WTC11 (cell line): Measurements from ENCODE around the gene TSPAN32. TPM values are rescaled to one million over a fixed set of nuclear protein-coding genes. Genes with fewer than 3 reads are reported as not detected.

Source experiments
- FOXJ3 ChIP-seq: sonication (generic); formaldehyde crosslinking; IDR thresholded peaks from 2 replicates; pipeline ENCODE4 v1.9.0; 2021; ENCODE audit warnings: missing genetic modification reagents, mild to moderate bottlenecking, borderline replicate concordance
- GTF2I ChIP-seq: fragments of 250-450 bp; sonication (Bioruptor Pico); conservative IDR thresholded peaks from 2 replicates; pipeline ENCODE4 v1.4.0; 2021; ENCODE audit warnings: mild to moderate bottlenecking
- HMGA2 ChIP-seq: fragments of 250-450 bp; sonication (Bioruptor Pico); IDR thresholded peaks from 2 replicates; pipeline ENCODE4 v1.4.0; 2021; ENCODE audit warnings: mild to moderate bottlenecking, moderate library complexity
- JAZF1 ChIP-seq: fragments of 250-450 bp; sonication (Bioruptor Pico); IDR thresholded peaks from 2 replicates; pipeline ENCODE4 v1.9.0; 2021; ENCODE audit warnings: moderate library complexity, mild to moderate bottlenecking, inconsistent platforms
- MXD4 ChIP-seq: fragments of 250-450 bp; sonication (Bioruptor Pico); IDR thresholded peaks from 2 replicates; pipeline ENCODE4 v1.8.0; 2021; ENCODE audit warnings: mild to moderate bottlenecking, moderate library complexity, borderline replicate concordance
- NFE2L1 ChIP-seq: sonication (generic); formaldehyde crosslinking; IDR thresholded peaks from 2 replicates; pipeline ENCODE4 v1.8.1; 2023; ENCODE audit warnings: missing genetic modification reagents
- NR3C1 ChIP-seq: sonication (generic); formaldehyde crosslinking; conservative IDR thresholded peaks from 2 replicates; pipeline ENCODE4 v1.8.1; 2023; ENCODE audit warnings: low read depth, mild to moderate bottlenecking, missing genetic modification reagents
- PRRX2 ChIP-seq: fragments of 250-450 bp; sonication (Bioruptor Pico); IDR thresholded peaks from 2 replicates; pipeline ENCODE4 v1.8.0; 2021; ENCODE audit warnings: mild to moderate bottlenecking
- SMAD4 ChIP-seq: sonication (generic); formaldehyde crosslinking; IDR thresholded peaks from 2 replicates; pipeline ENCODE4 v1.8.0; 2022; ENCODE audit warnings: mild to moderate bottlenecking, missing genetic modification reagents
- TEAD1 ChIP-seq: sonication (generic); formaldehyde crosslinking; IDR thresholded peaks from 2 replicates; pipeline ENCODE4 v1.8.0; 2022; ENCODE audit warnings: mild to moderate bottlenecking, missing genetic modification reagents
- ZNF317 ChIP-seq: sonication (generic); formaldehyde crosslinking; IDR thresholded peaks from 2 replicates; pipeline ENCODE4 v1.8.1; 2023; ENCODE audit warnings: low read depth, mild to moderate bottlenecking, moderate library complexity, missing genetic modification reagents, borderline replicate concordance
- ZNF416 ChIP-seq: fragments of 250-450 bp; sonication (Bioruptor Pico); IDR thresholded peaks from 2 replicates; pipeline ENCODE4 v1.9.0; 2021; ENCODE audit warnings: mild to moderate bottlenecking, inconsistent platforms
- ZNF423 ChIP-seq: fragments of 250-450 bp; sonication (Bioruptor Pico); IDR thresholded peaks from 2 replicates; pipeline ENCODE4 v2.1.2; 2022; ENCODE audit warnings: mild to moderate bottlenecking, moderate library complexity
- total RNA-seq: library from RNA; stranded (reverse); gene quantifications from 3 replicates; pipeline ENCODE4 v1.2.3, GENCODE V29; 2021
- TF ChIP-seq, protein P1 (sequence below): sonication (generic); formaldehyde crosslinking; IDR thresholded peaks from 2 replicates; pipeline ENCODE4 v1.8.0; 2023; ENCODE audit warnings: missing genetic modification reagents, mild to moderate bottlenecking, borderline replicate concordance
- TF ChIP-seq, protein P2 (sequence below): sonication (generic); formaldehyde crosslinking; conservative IDR thresholded peaks from 2 replicates; pipeline ENCODE4 v1.8.1; 2022; ENCODE audit warnings: mild to moderate bottlenecking, missing genetic modification reagents
- TF ChIP-seq, protein P3 (sequence below): sonication (generic); formaldehyde crosslinking; conservative IDR thresholded peaks from 2 replicates; pipeline ENCODE4 v1.8.1; 2023; ENCODE audit warnings: mild to moderate bottlenecking, low read depth, missing genetic modification reagents, moderate library complexity
- TF ChIP-seq, protein P4 (sequence below): fragments of 250-450 bp; sonication (Bioruptor Pico); IDR thresholded peaks from 2 replicates; pipeline ENCODE4 v1.8.0; 2021; ENCODE audit warnings: mild to moderate bottlenecking
- TF ChIP-seq, protein P5 (sequence below): sonication (generic); formaldehyde crosslinking; IDR thresholded peaks from 2 replicates; pipeline ENCODE4 v1.8.1; 2023; ENCODE audit warnings: mild to moderate bottlenecking, missing genetic modification reagents, borderline replicate concordance
- TF ChIP-seq, protein P6 (sequence below): fragments of 250-450 bp; sonication (Bioruptor Pico); IDR thresholded peaks from 2 replicates; pipeline ENCODE4 v1.9.0; 2021; ENCODE audit warnings: mild to moderate bottlenecking
- TF ChIP-seq, protein P7 (sequence below): fragments of 250-450 bp; sonication (Bioruptor Pico); conservative IDR thresholded peaks from 2 replicates; pipeline ENCODE4 v1.9.0; 2021; ENCODE audit warnings: mild to moderate bottlenecking
- TF ChIP-seq, protein P8 (sequence below): sonication (generic); formaldehyde crosslinking; IDR thresholded peaks from 2 replicates; pipeline ENCODE4 v1.8.1; 2023; ENCODE audit warnings: mild to moderate bottlenecking, moderate library complexity, missing genetic modification reagents

TSPAN32 gene
- total RNA-seq, 1 experiment from 2014 or later, result not detected

DNA sequence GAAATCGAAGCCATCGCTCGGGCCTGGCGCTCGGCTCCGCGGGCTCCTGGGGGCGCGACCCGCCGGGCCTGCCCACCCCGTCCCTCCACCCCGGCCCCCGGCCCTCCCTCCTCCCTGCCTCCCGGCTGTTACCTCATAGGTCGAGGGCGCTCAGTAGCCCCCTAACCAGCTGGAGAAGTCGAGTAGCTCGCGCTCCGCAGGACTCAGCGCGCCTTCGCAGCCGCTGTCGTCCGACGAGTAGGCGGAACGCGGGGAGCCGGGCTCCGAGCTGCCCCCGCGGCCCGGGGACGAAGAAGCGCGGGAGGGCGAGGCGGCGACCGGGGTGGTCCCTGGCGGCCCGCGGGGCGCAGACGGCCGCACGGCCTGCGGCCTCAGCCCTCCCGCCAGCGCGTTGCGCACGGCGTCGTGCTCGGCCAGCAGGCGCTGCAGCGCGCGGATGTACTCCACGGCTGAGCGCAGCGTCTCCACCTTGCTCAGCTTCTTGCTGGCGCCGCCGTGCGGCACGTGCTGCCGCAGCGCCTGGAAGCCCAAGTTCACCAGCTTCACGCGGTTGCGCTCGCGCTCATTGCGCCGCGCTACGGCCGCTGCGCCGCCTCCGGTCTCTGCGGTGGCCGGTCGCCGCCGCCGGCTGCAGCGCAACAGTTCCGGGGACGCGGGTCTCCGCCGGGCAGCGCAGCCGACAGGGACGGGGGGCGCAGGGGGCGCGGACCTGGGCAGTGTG is 32.1 kb upstream of the TSPAN32 start (continued):
- TF ChIP-seq, protein P1, sequence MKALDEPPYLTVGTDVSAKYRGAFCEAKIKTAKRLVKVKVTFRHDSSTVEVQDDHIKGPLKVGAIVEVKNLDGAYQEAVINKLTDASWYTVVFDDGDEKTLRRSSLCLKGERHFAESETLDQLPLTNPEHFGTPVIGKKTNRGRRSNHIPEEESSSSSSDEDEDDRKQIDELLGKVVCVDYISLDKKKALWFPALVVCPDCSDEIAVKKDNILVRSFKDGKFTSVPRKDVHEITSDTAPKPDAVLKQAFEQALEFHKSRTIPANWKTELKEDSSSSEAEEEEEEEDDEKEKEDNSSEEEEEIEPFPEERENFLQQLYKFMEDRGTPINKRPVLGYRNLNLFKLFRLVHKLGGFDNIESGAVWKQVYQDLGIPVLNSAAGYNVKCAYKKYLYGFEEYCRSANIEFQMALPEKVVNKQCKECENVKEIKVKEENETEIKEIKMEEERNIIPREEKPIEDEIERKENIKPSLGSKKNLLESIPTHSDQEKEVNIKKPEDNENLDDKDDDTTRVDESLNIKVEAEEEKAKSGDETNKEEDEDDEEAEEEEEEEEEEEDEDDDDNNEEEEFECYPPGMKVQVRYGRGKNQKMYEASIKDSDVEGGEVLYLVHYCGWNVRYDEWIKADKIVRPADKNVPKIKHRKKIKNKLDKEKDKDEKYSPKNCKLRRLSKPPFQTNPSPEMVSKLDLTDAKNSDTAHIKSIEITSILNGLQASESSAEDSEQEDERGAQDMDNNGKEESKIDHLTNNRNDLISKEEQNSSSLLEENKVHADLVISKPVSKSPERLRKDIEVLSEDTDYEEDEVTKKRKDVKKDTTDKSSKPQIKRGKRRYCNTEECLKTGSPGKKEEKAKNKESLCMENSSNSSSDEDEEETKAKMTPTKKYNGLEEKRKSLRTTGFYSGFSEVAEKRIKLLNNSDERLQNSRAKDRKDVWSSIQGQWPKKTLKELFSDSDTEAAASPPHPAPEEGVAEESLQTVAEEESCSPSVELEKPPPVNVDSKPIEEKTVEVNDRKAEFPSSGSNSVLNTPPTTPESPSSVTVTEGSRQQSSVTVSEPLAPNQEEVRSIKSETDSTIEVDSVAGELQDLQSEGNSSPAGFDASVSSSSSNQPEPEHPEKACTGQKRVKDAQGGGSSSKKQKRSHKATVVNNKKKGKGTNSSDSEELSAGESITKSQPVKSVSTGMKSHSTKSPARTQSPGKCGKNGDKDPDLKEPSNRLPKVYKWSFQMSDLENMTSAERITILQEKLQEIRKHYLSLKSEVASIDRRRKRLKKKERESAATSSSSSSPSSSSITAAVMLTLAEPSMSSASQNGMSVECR, result peak; percentile 99
- TF ChIP-seq NFE2L1 (CRISPR knock-in tag) (peak; percentile 99), NR3C1 (0 out of 2 replicates have a peak, but pooled peaks have one; percentile 89), HMGA2 (CRISPR knock-in tag) (no peak), ZNF317 (CRISPR knock-in tag) (peak; percentile 78), ZNF423 (CRISPR knock-in tag) (0 out of 2 replicates have a peak, but pooled peaks have one; percentile 8), GTF2I (no peak), JAZF1 (CRISPR knock-in tag) (no peak), MXD4 (CRISPR knock-in tag) (no peak), TEAD1 (CRISPR knock-in tag) (peak; percentile 100), SMAD4 (CRISPR knock-in tag) (peak; percentile 97), ZNF416 (CRISPR knock-in tag) (no peak), PRRX2 (CRISPR knock-in tag) (no peak), FOXJ3 (CRISPR knock-in tag) (0 out of 2 replicates have a peak, but pooled peaks have one; percentile 63)
- TF ChIP-seq, protein P2, sequence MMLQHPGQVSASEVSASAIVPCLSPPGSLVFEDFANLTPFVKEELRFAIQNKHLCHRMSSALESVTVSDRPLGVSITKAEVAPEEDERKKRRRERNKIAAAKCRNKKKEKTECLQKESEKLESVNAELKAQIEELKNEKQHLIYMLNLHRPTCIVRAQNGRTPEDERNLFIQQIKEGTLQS (CRISPR knock-in tag), result peak; percentile 89
- TF ChIP-seq, protein P3, sequence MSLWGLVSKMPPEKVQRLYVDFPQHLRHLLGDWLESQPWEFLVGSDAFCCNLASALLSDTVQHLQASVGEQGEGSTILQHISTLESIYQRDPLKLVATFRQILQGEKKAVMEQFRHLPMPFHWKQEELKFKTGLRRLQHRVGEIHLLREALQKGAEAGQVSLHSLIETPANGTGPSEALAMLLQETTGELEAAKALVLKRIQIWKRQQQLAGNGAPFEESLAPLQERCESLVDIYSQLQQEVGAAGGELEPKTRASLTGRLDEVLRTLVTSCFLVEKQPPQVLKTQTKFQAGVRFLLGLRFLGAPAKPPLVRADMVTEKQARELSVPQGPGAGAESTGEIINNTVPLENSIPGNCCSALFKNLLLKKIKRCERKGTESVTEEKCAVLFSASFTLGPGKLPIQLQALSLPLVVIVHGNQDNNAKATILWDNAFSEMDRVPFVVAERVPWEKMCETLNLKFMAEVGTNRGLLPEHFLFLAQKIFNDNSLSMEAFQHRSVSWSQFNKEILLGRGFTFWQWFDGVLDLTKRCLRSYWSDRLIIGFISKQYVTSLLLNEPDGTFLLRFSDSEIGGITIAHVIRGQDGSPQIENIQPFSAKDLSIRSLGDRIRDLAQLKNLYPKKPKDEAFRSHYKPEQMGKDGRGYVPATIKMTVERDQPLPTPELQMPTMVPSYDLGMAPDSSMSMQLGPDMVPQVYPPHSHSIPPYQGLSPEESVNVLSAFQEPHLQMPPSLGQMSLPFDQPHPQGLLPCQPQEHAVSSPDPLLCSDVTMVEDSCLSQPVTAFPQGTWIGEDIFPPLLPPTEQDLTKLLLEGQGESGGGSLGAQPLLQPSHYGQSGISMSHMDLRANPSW (CRISPR knock-in tag), result 0 out of 2 replicates have a peak, but pooled peaks have one; percentile 30
- TF ChIP-seq, protein P4, sequence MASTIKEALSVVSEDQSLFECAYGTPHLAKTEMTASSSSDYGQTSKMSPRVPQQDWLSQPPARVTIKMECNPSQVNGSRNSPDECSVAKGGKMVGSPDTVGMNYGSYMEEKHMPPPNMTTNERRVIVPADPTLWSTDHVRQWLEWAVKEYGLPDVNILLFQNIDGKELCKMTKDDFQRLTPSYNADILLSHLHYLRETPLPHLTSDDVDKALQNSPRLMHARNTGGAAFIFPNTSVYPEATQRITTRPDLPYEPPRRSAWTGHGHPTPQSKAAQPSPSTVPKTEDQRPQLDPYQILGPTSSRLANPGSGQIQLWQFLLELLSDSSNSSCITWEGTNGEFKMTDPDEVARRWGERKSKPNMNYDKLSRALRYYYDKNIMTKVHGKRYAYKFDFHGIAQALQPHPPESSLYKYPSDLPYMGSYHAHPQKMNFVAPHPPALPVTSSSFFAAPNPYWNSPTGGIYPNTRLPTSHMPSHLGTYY (CRISPR knock-in tag), result no peak
- TF ChIP-seq, protein P5, sequence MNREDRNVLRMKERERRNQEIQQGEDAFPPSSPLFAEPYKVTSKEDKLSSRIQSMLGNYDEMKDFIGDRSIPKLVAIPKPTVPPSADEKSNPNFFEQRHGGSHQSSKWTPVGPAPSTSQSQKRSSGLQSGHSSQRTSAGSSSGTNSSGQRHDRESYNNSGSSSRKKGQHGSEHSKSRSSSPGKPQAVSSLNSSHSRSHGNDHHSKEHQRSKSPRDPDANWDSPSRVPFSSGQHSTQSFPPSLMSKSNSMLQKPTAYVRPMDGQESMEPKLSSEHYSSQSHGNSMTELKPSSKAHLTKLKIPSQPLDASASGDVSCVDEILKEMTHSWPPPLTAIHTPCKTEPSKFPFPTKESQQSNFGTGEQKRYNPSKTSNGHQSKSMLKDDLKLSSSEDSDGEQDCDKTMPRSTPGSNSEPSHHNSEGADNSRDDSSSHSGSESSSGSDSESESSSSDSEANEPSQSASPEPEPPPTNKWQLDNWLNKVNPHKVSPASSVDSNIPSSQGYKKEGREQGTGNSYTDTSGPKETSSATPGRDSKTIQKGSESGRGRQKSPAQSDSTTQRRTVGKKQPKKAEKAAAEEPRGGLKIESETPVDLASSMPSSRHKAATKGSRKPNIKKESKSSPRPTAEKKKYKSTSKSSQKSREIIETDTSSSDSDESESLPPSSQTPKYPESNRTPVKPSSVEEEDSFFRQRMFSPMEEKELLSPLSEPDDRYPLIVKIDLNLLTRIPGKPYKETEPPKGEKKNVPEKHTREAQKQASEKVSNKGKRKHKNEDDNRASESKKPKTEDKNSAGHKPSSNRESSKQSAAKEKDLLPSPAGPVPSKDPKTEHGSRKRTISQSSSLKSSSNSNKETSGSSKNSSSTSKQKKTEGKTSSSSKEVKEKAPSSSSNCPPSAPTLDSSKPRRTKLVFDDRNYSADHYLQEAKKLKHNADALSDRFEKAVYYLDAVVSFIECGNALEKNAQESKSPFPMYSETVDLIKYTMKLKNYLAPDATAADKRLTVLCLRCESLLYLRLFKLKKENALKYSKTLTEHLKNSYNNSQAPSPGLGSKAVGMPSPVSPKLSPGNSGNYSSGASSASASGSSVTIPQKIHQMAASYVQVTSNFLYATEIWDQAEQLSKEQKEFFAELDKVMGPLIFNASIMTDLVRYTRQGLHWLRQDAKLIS (CRISPR knock-in tag), result peak; percentile 93; the same call in 1 of the 2 replicates
- TF ChIP-seq, protein P6, sequence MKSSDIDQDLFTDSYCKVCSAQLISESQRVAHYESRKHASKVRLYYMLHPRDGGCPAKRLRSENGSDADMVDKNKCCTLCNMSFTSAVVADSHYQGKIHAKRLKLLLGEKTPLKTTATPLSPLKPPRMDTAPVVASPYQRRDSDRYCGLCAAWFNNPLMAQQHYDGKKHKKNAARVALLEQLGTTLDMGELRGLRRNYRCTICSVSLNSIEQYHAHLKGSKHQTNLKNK (CRISPR knock-in tag), result no peak
- TF ChIP-seq, protein P7, sequence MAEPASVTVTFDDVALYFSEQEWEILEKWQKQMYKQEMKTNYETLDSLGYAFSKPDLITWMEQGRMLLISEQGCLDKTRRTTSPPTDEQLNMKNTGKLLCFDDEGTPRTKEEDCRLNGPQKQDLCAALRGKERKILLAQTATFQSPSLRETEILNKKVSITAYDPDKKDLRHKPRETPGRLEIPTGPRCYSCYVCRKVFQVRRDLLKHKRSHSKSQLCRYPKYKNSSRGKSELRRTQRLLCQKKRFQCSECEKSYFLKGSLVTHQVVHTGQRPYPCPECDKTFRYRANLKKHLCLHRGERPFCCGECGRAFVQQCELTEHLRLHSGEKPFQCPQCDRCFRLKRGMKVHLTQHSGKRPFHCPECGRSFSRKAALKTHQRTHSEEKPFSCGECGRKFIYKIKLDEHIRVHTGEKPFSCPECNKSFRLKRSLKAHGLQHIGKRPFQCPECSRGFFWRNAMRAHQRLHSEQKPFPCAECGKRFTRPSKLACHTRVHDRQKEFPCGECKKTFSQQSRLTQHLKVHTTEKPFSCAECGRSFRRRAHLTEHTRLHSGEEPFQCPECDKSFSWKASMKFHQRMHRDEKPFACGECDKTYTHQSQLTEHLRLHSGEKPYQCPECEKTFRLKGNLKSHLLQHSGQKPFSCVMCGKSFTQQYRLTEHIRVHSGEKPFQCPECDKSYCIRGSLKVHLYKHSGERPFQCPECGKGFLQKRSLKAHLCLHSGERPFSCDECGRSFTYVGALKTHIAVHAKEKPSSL (CRISPR knock-in tag), result no peak
- TF ChIP-seq, protein P8, sequence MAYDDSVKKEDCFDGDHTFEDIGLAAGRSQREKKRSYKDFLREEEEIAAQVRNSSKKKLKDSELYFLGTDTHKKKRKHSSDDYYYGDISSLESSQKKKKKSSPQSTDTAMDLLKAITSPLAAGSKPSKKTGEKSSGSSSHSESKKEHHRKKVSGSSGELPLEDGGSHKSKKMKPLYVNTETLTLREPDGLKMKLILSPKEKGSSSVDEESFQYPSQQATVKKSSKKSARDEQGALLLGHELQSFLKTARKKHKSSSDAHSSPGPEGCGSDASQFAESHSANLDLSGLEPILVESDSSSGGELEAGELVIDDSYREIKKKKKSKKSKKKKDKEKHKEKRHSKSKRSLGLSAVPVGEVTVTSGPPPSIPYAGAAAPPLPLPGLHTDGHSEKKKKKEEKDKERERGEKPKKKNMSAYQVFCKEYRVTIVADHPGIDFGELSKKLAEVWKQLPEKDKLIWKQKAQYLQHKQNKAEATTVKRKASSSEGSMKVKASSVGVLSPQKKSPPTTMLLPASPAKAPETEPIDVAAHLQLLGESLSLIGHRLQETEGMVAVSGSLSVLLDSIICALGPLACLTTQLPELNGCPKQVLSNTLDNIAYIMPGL (CRISPR knock-in tag), result peak; percentile 66; the same call in 1 of the 2 replicates
